NCI-H510A treated with DMSO at 0.1 percent for 48 hours (cell line): ENCODE data around the gene XIST.
"Not testable (repeated sequence)": the region's sequence is repeated elsewhere in the genome, so short reads cannot be mapped to it uniquely, and the experiment has no call there.

Source experiments
- DNase-seq: peaks from one replicate; lab custom pipeline; 2025; lab: John Stamatoyannopoulos, UW

XIST gene

DNA sequence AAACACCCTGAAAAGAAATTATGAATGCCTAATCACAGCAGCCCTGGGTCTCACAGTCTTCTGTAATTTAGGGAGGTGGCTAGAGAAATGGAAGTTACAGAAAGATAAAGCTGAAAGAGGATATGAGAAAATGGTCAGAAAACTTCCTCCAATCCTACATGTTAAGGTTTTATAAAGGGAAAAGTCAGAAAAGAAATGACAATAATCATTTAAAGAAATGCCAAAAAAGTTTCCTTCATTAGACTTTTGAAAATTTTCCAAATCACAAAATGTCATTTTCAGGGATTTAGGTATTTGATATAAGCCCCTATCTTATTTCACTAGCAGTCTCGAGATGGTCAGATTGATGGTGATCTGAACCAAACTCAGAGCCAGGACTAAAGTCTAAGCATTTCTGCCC is 13.4 kb downstream of the XIST start:
- no peak for DNase-seq

DNA sequence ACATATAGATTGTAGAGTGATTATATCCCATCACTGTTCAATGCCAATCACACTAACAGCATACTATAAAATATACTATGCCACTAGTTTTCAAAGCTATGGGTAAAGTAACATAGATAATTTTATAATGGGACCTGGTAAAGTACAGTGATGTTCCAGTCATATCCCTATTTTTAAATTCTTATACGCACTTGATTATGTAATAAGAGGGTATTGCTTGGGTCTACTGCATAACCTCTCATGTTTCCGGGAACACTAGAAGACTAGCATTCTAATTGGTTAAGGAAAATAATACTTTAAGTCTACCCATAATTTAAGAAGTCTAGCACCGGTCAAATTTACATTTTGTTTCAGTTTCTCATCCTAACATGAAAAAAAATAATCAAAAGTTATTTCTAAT is 14.4 kb downstream of the XIST start:
- DNase-seq, result no peak

DNA sequence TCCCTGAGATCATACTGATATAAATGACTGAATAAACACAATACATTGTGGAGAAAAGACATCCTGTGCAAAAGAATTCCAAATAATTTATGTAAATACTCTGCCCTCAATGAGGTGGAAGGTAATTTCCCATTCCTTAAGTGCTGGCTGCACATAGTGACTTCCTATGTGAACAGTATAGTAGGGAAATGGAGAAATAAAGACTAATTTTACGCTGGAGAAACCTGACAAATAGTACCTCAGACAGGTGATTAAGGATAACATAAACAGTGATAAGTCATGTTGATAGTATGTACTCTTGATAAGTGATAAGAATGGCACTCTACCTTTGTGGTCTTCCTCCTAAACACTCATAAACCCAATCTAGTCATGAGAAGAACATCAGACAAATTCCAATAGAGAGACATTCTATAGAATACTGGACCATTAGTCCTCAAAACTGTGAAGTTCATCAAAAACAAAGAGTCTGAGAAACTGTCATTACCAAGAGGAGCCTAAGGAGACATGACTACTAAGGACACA is 15.5 kb downstream of the XIST start:
- DNase-seq, result no peak

DNA sequence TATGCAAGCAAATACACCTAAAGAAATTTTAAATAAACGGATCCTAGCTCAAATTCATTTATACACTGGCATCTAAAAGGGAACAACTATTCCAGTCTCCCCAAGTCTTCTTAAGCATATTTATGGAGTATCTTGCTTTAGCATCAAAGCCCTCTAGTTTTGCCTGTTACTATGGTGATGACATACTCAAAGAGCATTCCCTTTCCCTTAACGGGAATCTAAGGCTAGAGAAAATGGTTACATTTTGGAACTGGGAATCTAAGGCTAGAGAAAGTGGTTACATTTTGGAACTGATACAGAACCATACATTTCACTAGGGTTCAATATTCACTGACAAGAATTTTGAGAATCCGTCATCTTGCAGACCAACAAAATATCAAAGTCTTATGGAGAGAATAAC is 18.3 kb downstream of the XIST start:
- DNase-seq, result no peak

DNA sequence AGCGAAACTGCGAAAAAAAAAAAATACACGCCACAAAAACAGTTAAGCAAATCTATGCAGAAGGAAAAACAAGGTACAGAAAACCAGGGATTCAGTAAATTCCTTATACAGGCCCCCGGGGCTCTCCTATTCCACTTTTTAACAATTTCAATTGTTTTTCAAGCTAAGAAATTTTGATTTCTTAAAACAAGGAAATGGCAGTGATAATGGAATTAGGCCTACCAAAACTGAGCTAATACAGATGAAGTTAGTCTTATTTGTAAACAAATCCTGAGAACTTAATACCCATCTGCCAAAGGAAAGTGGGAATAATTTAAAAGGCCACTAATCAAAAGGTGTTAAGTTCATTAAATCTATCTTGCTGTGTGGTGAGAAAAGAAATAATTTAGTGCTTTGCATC is 20.2 kb downstream of the XIST start:
- DNase-seq, result no peak

DNA sequence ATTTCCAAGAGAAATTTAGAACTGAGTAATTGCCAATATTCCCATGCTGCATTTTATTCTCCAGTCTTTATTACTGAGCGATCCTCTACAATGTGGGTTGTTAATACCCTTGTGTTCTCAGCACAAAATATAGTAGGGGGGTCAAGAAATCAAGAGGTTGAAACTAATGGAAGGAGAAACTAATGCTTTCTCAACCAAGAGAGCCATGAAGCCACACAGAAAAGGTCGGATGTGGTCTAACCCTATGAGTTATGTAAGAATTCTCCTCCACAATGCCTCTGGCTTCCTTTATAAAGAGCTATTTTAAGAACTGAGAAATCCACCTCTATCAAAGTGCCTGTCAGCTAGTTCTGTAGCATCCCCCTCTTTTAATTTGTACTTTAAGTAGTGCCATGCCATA is 21.0 kb downstream of the XIST start:
- no peak for DNase-seq

DNA sequence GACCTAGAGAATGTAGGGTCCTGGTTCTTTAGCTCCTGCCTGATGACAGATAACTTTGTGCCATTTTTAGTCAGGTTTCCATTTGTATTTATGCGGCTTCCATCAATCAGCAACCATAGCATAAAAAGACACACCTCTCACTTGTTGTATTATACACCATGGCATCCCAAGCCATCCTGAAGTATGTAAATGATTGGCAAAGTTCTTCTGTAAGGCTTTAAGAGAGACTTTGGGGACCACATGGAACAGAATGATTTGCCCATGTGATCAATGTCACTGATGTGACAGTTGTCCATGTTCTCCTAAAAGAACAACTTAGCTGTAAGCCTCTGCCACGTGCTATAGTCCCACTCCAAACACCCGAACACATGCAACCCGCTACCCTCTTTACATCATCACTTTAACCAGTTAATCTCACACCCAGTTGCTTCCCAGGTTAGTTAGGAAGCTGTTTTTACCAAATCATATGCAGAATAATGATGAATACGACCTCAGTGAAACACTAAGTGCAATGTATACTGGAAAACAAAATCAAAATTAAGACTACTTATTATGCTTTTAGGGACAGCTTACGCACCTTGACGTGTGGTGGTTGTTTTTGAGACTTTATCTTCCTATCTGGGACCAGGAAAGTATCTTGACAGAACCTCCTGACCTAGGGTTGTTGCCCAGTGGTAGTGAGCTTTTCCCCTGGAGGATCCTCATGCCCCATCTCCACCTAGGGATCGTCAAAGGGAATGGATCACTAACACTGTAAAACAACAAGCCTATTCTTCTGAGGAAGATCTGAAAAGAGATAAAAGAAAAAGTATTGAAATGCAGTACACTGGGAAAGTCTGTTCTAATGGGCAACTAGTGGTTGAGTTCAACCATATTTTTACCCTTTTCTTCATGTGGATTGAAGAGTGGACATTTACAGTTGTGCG is 21.8 kb downstream of the XIST start:
- DNase-seq, result no peak

DNA sequence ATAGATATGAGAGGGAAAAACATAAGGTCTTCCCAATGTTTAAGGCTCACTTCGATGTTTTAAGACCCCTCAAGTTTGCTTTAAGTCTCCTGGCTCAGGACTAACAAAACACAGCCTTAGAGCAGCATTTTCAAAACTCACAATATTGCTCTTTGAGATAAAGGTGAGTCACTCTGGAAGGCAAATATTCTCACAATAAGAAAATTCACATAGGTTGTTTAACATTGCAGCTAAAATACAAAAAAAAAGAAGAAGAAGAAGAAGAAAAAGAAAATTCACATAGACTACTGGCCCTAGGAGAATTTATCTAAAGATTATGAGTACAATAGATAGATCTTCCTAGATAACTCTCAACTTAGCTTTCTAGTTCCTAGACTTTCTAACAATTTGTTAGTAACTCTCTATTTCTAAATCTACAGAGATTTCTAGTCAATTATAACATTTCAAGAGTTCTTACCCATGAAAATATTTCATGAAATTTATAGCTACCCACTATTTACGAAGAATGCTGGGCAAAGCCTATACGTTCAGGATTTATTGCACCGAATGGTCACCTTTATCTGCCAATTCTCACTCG is 22.5 kb downstream of the XIST start:
- no peak for DNase-seq

DNA sequence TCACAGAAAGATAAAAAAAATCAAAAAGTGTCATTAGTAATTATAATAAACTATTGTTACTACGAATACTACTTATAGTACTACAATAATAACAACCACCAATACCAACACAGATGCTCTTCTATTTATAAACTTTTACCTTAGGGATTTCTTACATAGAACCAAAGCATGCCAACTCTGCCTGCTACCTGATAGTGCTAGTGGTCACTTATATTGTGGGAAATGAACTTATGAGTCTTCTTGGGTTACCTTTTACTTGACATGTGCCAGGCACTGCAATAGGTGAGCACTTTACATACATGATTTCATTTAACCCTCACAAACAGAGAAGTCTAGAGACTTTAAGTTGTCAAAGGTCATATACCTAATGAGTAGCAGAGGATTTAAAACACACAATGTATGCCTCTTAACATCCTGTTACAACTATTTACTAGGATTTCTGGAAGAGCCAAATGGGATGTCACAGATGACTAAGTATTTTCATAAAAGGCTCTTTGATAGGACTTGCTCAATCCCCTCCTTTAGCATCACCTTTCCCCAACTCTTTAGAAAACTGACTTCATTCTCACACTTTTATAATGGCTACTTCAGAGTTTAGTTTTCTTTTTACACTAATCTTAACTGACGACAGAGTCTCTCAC is 24.3 kb downstream of the XIST start:
- DNase-seq, result no peak

DNA sequence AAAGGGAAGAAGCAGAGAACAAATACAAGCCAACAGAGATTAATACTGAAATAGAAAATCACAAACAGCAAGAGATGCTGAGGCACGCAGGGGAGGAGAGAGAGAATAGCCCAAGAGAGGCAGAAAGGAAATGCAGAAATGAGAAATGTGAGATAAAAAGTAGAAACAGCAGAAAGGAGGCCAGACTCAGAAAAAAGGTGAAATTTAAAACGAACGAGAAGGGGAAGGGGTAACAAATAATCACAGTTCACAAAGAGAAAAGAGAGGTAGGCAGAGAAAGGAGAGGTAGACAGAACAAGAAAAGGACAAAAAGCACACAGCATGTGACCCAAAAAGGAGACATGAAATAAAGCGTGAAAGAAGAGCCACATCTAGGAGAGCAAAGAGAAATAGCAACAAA is 25.1 kb downstream of the XIST start:
- no peak for DNase-seq

DNA sequence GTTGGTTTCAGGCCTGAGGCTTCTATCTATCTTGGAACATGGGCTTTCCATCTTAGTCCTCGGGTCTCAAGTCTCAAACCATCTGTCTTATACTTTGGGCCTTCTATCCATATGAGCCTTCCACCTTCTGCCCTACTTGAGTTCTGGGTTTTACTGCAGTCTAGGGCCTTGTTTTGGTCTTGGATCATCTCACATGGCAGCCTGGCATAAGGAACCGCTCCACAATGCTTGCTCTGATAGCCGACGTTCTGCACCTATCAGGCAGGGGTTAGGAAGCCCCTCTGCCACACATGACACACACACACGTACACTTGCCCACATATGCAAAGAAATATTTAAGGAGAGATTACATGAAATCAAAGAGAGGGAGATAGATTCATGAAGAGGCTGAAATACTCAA is 25.5 kb downstream of the XIST start:
- no peak for DNase-seq

DNA sequence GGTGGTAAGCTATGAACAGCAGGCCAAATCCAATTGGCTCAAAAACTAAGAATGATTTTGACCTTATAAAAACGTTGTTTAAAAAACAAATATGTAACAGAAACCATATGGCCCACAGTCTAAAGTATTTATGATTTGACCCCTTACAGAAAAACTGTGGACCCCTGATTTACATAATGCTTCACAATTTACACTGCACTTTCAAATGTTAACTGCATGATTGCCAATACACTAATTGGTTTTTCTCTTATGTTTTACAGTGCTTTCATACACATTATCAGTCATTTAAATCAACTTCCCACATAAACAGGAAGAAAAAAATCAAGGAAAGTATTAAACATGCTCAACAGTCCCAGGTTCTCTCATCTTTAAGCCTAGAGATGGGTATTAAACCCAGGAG is 26.9 kb downstream of the XIST start:
- no peak for DNase-seq

DNA sequence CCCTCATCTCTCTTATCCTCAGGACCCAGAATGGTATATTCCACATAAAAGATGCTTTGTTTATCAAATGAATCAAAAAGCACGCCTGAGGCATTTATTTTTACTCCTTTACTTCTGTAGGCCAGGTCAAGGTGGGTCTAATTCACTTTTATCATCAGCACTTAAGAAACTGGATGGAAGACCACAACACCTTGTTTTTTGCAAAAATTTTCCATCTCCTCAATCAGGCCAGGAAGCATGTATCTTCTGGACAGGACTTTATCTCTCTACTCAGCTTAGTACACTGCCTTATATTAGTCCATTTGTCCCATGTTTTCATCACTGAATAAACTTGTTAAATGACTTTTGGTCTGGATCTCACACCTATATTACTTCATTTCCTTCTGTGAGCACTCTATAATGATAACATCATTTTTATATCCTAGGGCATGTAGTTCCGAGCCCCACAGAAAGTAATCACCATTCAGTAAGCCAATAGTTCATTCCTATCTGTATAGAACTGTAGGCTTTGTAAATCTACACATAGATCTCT is 29.0 kb downstream of the XIST start:
- no peak for DNase-seq

DNA sequence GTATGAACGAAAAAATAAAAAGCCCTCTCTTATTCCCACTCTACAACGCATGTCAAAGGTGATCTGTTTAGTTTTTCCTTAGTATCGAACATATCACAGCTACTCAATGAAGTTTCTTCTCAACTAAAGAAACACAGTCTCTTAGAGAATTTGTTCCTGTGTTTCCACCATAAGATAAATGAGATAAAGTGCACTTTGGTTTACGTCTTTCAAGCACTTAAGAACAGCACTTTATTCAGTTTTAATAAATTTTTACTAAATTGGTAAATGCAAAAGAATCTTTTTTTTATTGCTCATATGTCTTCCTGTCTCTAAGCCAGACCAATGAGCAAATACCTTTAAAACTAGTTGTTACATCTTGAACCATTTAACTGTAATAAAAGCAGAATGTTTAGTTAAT is 29.7 kb downstream of the XIST start:
- DNase-seq, result no peak

DNA sequence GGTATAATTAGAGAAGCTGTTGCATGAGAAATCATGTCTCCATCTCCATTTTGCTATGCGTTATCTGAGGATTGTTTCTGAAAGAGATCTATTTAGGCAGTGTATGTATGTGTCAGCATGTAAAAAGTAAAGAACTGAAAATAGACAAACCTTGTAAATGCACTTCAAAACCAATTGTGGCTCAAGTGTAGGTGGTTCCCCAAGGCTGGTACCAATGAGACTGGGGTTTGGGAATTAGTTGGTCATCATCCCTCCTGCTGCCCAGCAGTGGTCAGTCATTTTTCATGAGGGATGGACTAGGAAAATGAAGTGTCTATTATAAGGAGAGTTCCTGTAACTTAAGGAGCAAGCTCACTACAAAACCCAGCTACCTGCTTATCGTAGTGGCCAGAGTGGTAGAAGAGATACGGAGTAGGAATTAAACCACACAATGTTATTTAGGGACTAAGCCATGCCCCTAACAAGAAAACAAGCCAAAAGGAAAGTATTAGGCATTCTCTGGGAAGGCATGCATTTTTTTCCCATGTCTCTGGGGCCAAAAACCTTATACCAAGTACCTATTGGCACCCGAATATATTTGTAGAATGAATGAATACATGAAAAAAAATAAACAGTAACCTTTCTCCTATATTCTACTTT is 30.5 kb downstream of the XIST start:
- no peak for DNase-seq

DNA sequence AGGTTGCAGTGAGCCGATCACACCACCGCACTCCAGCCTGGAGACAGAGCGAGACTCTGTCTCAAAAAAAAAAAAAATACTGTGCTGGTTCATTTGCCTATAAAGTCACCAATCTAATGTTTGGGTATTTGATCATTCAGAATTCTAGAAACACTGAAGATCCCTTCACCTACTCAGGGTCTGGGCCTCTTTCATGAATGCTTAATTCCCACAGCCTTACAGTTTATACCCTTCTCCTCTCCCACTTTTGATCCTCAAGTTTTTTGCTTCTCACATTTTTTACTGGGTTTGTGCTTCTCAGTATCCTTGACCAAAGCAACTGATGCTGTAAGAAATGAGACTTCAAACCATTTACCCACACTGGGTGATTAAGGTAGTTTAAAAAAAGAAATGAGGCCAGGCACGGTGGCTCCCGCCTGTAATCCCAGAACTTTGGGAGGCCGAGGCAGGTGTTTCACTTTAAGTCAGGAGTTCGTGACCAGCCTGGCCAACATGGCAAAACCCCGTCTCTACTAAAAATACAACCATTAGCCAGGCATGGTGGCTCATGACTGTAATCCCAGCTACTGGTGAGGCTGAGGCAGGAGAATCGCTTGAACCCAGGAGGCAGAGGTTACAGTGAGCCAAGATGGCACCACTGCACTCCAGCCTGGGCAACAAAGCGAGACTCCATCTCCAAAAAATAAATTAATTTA is 32.5 kb downstream of the XIST start:
- not testable (repeated sequence) for DNase-seq

DNA sequence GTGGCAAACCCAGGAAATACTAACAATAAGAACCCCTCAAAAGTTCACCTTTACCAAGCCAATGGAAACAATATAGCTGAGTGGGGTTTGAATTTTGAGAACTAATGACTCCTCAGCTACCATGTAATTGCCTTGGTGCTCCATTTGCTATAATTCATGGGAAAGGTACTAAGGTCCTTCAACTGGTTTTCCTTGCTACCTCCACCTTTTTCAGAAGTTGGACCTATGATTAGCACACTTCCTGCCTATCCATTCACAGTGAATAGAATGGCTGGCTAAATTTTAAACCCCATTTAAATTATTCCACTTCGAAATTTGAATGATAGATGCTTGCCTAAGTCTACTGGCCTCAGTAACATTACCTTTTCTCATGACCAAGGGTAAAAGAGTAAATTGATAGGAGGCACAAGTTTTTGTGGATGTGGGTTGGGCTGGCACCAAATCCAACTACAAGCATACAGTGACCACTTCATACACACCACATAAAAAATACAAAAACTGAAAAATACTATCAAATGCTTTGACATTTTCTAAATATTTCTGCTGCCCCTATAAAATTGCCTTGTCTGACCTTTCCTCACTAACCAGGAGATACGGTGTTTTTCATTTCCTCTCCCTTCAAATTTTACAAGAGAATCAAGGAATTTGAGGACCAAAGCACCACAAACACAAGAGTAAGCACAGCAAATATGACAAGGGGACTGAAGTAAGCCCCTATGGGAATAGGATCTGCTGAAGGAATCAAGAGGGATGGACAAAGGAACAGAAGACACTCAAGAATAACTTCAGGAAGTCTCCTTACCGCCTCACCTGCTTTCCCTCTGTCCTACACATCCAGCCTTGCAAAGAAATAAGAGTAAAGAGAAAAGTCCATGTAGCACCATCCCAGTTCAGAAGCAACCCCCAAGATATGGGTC is 34.1 kb downstream of the XIST start:
- DNase-seq, result no peak

DNA sequence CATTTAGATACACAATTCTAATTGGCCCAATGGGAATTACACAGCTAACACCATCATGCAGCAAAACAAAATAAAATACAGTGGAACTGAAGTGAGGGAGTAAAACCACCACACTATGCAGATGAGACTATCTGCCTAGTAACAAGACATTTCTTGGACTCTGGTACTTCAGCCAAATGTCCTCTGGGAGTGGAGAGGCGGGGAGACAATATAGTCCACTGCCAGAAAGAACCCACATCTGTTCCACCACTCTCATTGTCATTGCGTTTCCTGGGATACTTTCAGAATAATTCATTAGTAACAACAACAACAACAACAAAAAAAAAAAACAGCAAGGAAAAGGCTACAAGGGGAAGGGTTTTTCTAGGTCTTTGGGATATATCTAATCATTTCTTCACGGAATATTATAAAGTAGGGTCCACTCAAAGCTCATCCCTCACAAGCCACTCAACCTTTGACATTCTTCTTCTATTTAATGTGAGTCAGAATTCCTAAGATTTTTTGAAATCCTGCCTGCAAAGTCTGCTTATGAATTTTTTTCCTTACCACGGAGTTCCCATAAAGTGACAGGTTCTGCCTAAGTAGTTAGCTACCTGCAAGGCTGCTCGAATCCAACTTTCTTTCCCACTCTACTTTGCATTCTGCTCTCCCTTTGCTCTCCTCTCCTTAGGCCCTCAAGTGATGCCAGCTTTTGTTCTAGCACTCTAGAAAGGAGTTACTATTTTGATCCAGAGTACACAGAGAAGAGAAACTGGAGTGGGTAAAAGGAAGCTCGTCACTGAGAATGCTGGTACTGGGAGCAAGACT is 34.9 kb downstream of the XIST start:
- no peak for DNase-seq

DNA sequence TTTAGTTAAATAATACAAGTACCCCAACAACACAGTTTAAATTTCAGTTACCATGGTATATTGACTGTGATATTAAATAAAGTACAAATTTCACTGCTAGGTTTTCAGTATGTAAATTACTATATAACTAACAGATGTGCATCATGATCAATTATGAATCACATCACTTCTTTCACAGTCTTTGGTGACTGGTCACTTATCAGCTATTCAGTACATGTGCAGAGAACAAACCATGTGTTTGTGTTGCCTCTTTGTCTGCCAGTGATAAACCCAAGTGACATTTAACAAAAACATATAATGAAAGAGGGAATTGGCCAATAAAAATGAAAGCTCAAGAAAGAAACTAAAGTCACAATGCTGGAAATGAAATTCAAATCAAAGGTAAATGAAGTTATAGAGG is 40.3 kb downstream of the XIST start:
- no peak for DNase-seq

DNA sequence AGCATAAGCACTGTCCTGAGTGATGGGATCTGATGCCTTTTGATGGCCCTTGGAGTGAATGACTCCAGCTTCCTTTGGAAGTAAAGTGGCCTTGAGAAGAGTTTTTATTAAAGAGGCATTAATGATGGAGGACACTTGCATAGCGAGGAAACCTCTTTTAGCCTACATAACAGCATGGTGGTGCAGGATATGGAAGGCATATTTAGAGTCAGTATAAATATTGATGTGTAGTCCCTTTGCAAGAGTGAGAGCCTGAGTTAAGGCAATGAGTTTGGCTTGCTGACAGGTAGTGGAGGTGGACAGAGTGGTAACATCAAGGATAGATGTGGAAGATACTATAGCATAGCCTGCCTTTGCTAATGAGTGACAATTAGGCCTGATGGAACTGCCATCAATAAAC is 48.4 kb downstream of the XIST start:
- DNase-seq, result not testable (repeated sequence)
